Lung microvascular endothelial cell (primary cell): ENCODE measurements around the gene FKRP. TPM values are rescaled to one million over a fixed set of nuclear protein-coding genes. Genes with fewer than 3 reads are reported as not detected.

Experiments used
- total RNA-seq: library from RNA; depleted of rRNA; stranded (reverse); fragments of >200 nt; gene quantifications from 2 replicates; pipeline ENCODE4 v1.2.1, GENCODE V29; 2014

Gene FKRP
- total RNA-seq, 1 donor from 2014 or later = 13.9 TPM

Other genes with a start within 250 kb of the FKRP start
- 84.9 and 117 TPM in 2 replicates for gene CALM3, start 144.7 kb upstream of the FKRP start, total RNA-seq
- gene PTGIR, start 121.0 kb upstream of the FKRP start, total RNA-seq = 0.20 and 0.22 TPM in 2 replicates
- gene GNG8, start 109.9 kb upstream of the FKRP start, total RNA-seq = not detected in 2 replicates
- 0.20 and 0.22 TPM in 2 replicates for gene DACT3, start 84.9 kb upstream of the FKRP start, total RNA-seq
- gene PRKD2, start 28.9 kb upstream of the FKRP start, total RNA-seq = 28.1 and 30.6 TPM in 2 replicates
- 67.6 and 84.3 TPM in 2 replicates for gene STRN4, start 393 bp downstream of the FKRP start, total RNA-seq
- gene SLC1A5, start 42.5 kb downstream of the FKRP start, total RNA-seq = 19.0 and 34.9 TPM in 2 replicates
- gene AP2S1, start 104.8 kb downstream of the FKRP start, total RNA-seq = 108 and 173 TPM in 2 replicates
- 15.3 and 16.5 TPM in 2 replicates for gene ARHGAP35, start 114.9 kb downstream of the FKRP start, total RNA-seq